Non-pigmented ciliary epithelial cell (primary cell): ENCODE data around the gene KDM4C.
"Not testable (repeated sequence)": the region's sequence is repeated elsewhere in the genome, so short reads cannot be mapped to it uniquely, and the experiment has no call there.

Experiments
- DNase-seq: peaks from one replicate; pipeline ENCODE4 v3.0.0-alpha.2; 2010; ENCODE audit warnings: low read depth

The KDM4C gene

GRCh38 chr9:6757456-6758247, at the start of gene KDM4C:
TSS of gene KDM4C (plus strand) at chr9:6757973. CDS start at chr9:6792989, 35,016 bp downstream.
- peak; percentile 67 for DNase-seq

GRCh38 chr9:6708732-6709131, 49.0 kb upstream of the KDM4C start:
- DNase-seq: no peak

DNA sequence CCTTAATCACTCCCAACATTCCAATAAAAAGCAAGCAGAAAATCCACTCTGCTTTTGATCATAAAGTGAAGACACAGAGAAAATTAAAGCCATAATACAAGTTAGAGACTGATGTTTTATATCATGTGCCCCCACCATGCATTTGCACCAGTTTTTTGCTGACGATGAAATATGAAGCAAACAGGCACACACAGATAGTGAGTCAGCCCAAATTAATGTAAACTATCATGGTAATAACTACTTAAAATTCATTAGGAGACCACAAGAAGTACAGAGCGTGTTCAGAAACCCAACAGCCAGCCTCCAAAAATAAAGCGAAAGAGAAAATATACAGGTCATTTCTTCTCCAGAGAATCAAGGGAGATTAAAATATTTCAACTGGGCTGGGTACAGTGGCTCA, 46.4 kb upstream of the KDM4C start:
- no peak for DNase-seq

- DNase-seq: no peak
Observed at GRCh38 chr9:6712041-6712440, 45.7 kb upstream of the KDM4C start.

DNA sequence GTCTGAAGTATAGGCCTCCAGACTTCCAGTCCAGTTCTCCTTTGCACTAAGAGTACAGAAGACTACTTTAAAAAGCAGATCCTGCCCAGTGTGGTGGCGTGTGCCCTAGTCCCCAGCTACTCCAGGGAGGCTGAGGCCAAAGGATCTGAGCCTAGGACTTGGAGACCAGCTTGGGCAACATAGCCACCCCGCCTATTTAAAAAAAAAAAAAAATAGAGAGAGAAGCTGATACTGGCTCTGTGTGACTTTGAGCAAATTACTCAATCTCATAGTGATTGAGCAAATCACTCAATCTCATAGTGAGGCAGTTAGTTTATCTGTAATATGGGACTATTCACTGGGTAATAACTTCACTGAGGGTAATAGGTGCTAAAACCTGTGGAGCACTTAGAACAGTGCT, 43.6 kb upstream of the KDM4C start:
- no peak for DNase-seq

DNA sequence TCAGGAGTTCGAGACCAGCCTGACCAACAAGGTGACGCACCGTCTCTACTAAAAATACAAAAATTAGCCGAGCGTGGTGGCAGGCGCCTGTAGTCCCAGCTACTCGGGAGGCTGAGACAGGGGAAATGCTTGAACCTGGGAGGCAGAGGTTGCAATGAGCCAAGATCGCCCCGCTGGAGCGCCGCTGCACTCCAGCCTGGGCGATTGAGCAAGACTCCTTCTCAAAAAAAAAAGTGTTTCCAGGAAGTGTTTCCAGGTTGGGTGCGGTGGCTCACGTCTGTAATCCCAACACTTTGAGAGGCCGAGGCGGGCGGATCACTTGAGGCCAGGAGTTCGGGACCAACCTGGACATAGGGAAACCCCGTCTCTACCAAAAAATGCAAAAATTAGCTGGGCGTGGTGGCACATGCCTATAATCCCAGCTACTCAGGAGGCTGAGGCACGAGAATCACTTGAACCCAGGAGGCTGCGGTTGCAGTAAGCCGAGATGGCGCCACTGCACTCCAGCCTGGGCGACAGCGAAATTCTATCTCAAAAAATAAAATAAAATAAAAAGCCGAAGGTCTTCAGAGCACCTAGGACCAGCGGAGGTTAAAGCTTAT, 42.5 kb upstream of the KDM4C start:
- not testable (repeated sequence) for DNase-seq

DNA sequence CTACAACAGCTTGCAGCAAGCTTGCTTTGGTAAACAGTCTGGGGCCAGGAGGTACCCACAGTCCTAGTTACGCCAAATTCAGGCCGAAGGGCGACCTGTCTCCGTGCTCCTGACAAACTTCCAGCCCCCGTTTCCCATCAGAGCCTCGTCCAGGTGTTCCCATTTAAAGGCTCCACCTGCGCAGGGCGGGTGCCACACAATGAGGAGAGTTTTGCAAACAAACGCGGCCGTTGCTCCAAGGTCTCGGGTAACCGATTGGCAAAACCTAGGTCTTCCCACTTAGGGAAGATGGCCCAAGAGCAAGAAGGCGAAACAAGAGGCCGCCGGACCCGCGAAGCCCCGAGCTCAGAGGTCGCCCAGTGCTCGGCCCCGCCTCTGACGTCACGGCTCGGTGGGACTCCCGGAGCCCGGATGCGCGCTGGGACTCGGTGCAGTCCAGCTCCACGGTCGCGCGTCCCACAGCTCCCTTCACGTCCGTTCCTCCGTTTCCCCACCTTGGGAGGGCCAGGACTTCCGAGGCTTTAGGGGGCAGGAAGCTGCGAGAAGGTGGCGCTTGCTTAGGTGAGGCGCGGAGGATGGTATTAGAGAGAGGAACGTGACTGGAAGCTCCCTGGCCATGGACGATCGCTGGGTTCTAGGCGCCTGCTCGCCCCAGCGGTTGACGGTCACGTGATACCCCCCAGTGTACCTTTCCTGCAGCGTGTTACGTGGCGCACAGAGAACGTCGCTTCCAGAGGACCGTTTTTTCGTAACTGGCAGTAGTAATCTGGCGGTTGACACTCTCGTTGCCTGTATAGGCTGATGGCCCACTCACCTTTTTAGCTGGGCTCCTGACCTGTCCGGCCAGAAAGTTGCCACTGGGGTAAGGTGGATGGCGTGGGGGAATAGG, 41.8 kb upstream of the KDM4C start:
- no peak for DNase-seq

DNA sequence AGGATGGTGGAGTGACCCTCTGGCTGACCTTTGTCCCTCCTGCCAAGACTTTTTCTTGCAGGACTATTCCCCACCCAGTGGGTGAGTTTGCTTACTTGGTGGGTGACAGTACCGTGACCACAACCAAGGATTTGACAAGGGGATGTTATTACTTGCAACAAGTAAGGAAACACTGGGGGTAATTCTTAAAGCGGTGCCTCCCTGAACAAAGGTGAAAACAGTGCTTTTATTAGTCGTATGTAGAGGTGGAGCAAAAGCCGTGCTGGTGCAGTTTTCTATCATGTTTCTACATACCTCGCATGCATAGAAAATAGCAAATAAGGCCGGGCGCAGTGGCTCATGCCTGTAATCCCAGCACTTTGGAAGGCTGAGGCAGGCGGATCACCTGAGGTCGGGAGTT, 41.0 kb upstream of the KDM4C start:
- DNase-seq: no peak

- no peak for DNase-seq
Observed at GRCh38 chr9:6723881-6724420, 33.8 kb upstream of the KDM4C start.

GRCh38 chr9:6733257-6733656, 24.5 kb upstream of the KDM4C start:
- no peak for DNase-seq

- DNase-seq: no peak
Observed at GRCh38 chr9:6733831-6734230, 23.9 kb upstream of the KDM4C start.

GRCh38 chr9:6735422-6735821, 22.4 kb upstream of the KDM4C start:
- no peak for DNase-seq

GRCh38 chr9:6739218-6739617, 18.6 kb upstream of the KDM4C start:
- DNase-seq: no peak

DNA sequence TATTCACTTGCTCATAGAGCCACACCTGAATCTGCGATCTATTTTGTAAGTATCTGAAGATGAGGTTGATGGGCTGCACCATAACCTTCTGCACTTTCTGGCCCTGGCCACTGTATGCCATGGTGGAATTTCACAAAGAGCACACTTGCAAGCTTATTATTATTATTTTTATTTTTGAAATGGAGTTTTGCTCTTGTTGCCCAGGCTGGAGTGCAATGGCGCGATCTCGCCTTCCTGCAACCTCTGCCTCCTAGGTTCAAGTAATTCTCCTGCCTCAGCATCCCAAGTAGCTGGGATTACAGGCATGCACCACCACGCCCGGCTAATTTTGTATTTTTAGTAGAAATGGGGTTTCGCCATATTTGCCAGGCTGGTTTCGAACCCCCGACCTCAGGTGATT, 8.9 kb upstream of the KDM4C start:
- DNase-seq: not testable (repeated sequence)

- not testable (repeated sequence) for DNase-seq
Observed at GRCh38 chr9:6754861-6755260, 2.9 kb upstream of the KDM4C start.

DNA sequence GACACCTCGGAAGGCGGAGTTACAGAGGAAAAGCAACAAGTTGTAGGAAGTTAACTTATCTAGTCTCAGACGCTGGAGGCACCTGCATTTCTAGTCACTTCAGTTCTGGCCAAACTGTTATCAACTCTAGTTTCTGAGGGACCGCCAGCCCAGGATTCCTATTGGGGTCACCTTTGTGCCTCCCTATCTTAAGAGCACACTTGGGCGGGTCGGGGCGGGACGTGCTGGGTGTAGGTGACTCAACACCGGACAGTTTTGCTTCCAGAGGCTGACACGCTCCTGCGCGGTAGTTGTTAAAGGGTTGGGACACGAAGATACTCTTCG, 679 bp upstream of the KDM4C start:
- DNase-seq: peak; percentile 42

DNA sequence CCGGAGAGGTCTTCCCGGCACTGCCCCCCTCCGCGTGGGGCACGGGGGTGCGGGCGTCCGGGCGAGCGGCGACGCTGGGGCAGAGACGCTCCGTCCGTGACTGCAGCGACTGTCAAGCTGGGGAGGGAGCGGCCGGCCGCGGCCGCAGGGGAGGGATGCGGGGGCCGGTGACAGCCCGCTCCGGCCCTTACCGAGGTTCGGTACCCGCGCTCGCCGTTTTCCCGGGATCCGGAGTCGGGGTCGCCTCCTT, 400 bp downstream of the KDM4C start:
- DNase-seq: no peak

DNA sequence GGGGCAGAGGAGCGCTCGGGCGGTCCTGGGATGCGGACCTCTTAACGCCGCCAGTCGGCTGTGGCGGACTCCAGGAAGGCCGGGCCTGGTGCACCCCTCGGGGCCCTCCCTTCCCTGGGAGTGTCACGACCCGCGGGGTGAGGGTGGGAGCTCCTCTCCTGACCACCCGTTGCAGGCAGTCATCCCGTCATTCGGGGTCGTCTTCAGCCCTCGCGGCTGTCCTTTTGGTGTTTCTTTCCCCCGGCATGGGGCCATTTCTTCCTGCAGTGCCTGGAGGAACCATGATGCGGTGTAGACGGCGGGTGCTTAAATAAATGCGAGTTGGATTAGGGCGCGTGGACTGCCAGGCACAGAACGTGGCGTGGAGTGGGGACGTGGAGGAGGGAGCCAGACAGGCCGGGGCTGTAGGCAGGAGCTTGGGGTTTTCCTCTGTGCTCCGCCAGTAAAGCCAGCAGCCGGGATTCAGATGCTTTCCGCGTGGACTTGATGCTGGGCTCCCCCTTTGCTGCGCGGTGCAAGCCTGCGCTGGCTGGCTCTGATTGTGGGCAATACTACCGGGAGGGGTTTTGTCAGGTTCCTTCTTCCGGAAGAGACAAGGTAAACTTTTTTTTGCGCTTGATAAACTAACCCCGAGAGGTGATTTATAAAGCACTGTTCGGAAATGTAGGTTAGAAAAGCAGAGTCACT, 868 bp downstream of the KDM4C start:
- no peak for DNase-seq

DNA sequence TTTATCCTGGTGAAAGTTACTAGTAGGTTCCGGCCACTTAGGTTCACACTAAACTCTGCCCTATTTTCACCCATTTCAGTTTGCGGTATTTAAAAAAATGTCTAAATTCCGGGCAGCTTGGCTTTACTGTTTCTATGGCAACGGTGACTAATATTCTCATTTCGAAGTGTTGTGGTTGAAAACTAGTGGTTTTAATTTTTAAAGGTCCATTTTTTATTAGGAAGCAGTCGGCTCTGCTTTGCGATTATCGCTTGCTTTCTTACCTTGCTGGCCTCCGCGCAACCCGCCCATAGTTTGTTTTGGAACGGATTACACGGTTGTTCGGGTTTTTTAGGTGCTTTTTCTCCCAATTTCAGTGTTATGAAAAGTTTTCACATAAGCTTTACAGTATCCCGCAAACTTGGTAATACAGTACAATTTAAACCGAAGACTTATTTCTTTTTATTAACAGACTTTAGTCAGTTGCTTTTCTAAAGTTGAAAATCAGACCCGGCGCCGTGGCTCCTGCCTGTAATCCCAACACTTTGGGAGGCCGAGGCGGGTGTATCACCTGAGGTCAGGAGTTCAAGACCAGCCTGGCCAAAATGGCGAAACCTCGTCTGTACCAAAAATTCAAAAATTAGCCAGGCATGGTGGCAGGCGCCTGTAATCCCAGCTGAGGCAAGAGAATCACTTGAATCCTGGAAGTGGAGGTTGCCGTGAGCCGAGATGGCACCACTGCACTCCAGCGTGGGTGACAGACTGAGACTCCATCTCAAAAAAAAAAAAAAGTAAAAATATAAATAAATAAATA, 1.6 kb downstream of the KDM4C start:
- peak; percentile 65 for DNase-seq

- DNase-seq: no peak
Observed at GRCh38 chr9:6761306-6761705, 3.5 kb downstream of the KDM4C start.

GRCh38 chr9:6763244-6763643, 5.5 kb downstream of the KDM4C start:
- no peak for DNase-seq

DNA sequence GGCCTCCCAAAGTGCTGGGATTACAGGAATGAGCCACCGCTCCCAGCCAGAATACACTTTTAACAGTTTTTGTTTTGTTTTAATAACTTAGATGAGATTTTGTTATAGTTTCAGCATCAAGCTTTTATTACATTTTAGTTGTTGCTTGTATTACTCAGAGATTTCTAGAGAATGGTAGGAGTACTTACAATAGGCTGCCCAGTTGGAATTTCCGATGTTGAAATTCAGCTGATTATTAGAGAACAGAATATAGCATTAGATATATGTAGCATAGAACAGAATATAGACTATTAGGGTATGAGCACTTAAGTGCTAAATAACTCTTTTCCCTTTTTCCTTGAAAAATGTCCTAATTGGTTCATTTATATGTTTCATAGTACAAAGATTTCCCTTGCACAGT, 6.2 kb downstream of the KDM4C start:
- no peak for DNase-seq
